Stimulated activated CD8-positive, alpha-beta memory T cell treated with anti-CD3 and anti-CD28 coated beads, Interleukin-4, amount 100 ng/mL, for 48 hours (primary cell): ENCODE measurements around the gene CCDC50.

Source experiments
- DNase-seq: peaks from one replicate; pipeline ENCODE4 v3.0.0-alpha.2; 2020

CCDC50 gene

DNA sequence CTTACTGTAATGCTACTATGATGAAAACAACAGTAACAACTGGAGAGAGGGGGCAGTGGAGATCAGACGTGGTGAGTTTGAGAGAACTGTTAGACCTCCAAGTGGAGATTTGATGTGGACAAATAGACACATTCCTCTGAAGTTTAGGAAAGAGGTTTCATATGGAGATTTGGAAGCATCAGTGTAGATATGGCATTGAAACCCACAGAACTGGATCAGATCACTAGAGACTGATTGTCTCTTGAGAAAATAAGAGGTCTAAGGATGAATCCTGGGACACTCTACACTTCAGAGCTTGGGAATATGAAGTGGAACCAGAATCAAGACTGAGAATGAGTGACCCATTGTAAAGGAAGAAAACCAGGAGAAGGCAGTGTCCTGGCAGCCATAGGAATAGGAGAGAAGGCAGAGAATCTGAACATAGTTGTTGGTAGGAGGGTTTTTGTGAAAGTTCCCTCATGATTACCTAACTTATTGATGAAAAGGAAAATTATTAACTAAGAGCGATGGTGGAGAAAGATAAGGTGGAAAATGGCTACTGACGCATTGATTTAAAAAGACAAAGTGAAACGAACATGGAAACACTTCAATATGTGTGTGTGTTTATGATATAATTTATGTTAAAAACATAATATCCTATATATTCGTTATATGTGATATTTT is 102.1 kb downstream of the CCDC50 start:
- no peak for DNase-seq

DNA sequence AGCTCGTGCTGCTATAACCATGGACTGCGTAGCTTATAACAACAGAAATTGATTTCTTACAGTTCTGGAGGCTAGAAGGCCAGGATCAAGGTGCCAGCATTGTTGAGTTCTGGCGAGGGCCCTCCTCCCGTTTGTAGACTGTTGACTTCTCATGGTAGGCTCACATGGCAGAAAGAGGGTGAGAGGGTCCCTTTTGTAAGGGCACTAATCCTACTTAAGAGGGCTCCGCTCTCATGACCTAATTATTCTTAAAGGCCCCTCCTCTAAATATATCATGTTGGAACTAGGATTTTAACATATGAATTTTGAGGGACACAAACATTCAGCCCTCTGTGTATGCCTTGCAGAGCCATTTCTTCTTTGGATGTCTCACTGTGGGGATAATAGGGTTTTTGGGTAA is 103.0 kb downstream of the CCDC50 start:
- no peak for DNase-seq

DNA sequence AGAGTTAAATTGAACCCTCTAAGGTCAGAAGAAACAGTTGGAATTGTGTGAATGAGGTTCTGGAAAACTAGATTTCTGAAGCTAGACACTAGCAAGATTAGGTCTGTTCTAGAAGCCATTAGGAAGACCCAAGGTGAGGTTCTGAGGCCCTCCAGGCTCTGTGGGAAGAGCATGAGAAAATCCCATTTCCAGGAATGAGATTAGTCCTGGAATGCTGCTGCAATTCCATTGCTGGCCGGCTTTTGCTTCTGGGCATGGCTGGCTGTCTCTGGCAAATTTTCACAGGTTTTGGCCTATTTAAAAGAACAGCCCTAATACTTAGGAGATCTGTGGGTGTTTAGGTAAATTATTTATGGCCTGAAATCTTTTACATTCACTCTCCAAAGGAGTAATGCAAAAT is 104.8 kb downstream of the CCDC50 start:
- no peak for DNase-seq

DNA sequence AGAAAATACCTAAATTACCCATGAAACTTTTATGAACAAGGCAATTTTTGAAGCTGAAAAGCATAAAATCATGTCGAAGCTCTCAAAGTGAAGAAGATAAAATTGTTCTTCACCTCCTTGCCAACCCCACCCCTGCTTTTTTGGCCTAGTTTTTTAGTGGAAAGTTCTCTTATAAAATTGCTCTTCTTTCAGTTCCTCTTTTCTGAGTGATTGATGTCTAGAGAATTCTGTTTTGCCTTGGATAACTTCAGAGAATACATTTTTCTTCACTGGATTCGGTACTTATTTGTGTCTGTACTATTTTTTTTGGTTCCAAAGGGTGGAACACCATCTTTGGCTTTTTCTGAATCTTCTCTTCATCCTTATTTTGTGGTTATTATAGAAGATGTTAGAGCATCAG is 106.8 kb downstream of the CCDC50 start:
- no peak for DNase-seq

GRCh38 chr3:191438150-191438814 is 109.1 kb downstream of the CCDC50 start:
- no peak for DNase-seq

DNA sequence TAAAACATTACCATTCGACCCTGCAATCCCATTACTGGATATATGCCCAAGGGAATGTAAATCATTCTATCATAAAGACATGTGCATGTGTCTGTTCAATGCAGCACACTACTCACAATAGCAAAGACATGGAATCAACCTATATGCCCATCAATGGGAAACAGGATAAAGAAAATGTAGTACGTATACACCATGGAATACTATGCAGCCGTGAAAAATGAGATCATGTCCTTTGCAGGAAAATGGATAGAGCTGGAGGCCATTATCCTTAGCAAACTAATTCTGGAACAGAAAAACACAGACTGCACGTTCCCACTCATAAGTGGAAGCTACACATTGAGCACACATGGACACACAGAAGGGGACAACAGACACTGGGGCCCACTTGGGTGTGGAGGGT is 111.3 kb downstream of the CCDC50 start:
- DNase-seq: no peak

GRCh38 chr3:191441687-191442086 is 112.5 kb downstream of the CCDC50 start:
- no peak for DNase-seq

DNA sequence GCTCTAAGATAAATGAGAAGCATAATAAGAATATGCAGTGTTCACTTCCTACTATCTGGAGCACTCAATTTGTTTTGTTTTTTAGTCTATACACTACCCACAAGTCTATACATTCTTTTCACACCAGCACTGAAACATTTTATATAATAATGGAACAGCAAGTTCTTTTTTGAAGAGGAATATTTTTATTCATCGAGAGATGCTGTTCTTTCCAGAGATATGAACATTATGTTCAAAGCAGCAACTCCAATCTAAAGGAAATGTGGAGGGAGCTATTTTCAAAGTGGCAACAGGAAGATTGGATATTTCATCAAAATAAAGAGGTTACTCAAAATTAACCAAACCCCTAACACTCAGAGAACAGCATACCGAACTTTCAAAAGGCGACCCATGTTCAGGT is 115.4 kb downstream of the CCDC50 start:
- DNase-seq: no peak
